ENCODE measurements around the gene GPSM3. TPM values are rescaled to one million over a fixed set of nuclear protein-coding genes. Genes with fewer than 3 reads are reported as not detected.

GPSM3 gene
- total RNA-seq, 4 donors from 2014 or later: 5.9 to 17.7 (median 8.8) TPM

DNA sequence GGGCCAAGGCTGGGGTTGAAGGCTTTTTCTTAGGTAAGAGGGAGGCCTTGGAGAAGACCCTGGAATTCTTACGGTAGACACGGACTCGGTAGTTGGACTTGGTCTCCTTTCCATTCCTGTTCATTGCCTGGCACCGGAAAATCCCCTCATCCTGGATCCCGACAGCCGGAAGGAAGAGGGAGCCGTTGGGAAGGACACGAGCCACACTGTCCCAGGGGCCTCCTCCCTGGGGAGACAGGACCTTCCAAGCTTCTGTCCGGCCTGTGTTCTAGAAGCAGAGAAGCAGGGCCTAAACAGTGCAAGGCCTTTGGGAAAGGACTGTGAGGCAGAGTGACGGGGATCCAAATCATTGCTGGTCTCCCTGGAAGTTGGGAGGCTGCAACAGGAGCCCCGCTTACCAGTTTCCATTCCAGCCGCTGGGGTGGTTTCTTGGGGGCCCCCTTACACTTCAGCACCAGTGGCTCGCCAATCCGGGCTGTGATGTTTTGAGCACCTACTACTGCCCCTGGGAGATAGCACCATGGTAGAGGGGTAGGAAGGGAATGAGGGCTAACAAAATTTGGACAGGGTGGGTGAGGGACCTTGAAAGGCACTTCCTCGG, 8.9 kb downstream of the GPSM3 start:
- Histone ChIP-seq H3K4me3 (no peak overlapping the region), H3K27me3 (no peaks in the 10 kb centered on the region), H3K4me1 (peaks cover 0 to 88% (median 30%) of the 10 kb centered on the region in 4 donors), H3K27ac (peak overlapping the region in 3 of 4 donors; percentile 40 to 100 (median 97)), H3K36me3 (peaks cover 0 to 68% (median 22%) of the 10 kb centered on the region in 3 donors), H3K9me3 (no peaks in the 10 kb centered on the region)
- 71 to 78% methylated on average over 15 of the region's 15 CpGs for WGBS, 2 donors
- no peak for TF ChIP-seq EP300 (IDR thresholded peaks at IDR 0.05)
- no peak for DNase-seq (ENCODE audit: low spot score in 2 of 2)

DNA sequence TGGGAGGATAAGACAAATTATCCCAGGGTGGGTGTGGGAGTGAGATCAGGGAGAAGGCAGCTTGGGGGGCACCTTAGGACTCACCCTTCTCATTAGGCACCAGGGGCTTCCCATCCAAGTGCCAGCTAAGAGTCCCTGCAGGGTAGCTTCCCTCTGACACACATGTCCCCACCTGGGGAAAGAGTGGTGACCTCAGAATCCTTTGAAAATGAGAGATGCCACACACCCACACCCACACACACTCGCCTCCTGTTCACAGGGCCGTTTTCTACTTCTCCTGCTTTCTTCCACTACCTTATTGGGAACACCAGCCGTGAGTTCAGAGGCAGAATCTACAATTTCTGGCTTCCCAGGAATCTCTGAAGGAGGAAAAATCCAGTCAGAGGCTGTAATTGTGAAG, 9.4 kb downstream of the GPSM3 start:
- Histone ChIP-seq H3K27ac (peak overlapping the region in 3 of 4 donors; percentile 40 to 100 (median 97)), H3K27me3 (no peaks in the 10 kb centered on the region), H3K9me3 (no peaks in the 10 kb centered on the region), H3K4me1 (peaks cover 0 to 82% (median 26%) of the 10 kb centered on the region in 4 donors), H3K36me3 (peaks cover 0 to 66% (median 22%) of the 10 kb centered on the region in 3 donors), H3K4me3 (no peak overlapping the region)
- DNase-seq (ENCODE audit: low spot score in 2 of 2): no peak
- 67 to 72% methylated on average over 3 of the region's 3 CpGs for WGBS, 2 donors
- no peak for TF ChIP-seq EP300 (IDR thresholded peaks at IDR 0.05)

DNA sequence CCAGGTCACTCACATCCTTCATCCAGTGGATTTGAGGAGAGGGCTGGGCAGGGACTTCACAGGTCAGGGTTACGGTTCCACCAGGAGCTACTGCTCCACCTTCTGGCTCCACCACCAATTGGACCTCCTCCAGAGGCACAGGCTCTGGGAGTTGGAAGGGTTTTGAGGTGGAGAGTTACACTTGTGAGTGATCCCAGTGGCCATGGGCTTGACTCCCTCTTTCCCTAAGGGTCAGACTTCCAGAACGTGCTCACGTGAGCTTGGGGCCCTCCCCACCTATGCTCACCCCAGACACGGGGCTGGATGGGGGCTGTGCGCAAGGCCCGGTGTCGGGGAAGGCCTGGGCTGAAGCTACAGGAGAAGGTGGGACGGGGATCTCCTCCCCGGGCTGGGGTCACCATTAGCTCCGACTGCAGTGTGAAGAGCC, 9.9 kb downstream of the GPSM3 start:
- Histone ChIP-seq H3K27me3 (no peaks in the 10 kb centered on the region), H3K27ac (peak overlapping the region in 3 of 4 donors; percentile 40 to 100 (median 97)), H3K9me3 (no peaks in the 10 kb centered on the region), H3K36me3 (peaks cover 0 to 62% (median 22%) of the 10 kb centered on the region in 3 donors), H3K4me3 (no peak overlapping the region), H3K4me1 (peaks cover 0 to 78% (median 22%) of the 10 kb centered on the region in 4 donors)
- TF ChIP-seq EP300 (IDR thresholded peaks at IDR 0.05) (no peak), POLR2A (IDR thresholded peaks at IDR 0.05) (no peak)
- TF ChIP-seq, protein P1, sequence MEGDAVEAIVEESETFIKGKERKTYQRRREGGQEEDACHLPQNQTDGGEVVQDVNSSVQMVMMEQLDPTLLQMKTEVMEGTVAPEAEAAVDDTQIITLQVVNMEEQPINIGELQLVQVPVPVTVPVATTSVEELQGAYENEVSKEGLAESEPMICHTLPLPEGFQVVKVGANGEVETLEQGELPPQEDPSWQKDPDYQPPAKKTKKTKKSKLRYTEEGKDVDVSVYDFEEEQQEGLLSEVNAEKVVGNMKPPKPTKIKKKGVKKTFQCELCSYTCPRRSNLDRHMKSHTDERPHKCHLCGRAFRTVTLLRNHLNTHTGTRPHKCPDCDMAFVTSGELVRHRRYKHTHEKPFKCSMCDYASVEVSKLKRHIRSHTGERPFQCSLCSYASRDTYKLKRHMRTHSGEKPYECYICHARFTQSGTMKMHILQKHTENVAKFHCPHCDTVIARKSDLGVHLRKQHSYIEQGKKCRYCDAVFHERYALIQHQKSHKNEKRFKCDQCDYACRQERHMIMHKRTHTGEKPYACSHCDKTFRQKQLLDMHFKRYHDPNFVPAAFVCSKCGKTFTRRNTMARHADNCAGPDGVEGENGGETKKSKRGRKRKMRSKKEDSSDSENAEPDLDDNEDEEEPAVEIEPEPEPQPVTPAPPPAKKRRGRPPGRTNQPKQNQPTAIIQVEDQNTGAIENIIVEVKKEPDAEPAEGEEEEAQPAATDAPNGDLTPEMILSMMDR (IDR thresholded peaks at IDR 0.05): no peak
- 65 to 74% methylated on average over 9 to 10 of the region's 10 CpGs for WGBS, 2 donors
- DNase-seq (ENCODE audit: low spot score in 2 of 2): no peak

DNA sequence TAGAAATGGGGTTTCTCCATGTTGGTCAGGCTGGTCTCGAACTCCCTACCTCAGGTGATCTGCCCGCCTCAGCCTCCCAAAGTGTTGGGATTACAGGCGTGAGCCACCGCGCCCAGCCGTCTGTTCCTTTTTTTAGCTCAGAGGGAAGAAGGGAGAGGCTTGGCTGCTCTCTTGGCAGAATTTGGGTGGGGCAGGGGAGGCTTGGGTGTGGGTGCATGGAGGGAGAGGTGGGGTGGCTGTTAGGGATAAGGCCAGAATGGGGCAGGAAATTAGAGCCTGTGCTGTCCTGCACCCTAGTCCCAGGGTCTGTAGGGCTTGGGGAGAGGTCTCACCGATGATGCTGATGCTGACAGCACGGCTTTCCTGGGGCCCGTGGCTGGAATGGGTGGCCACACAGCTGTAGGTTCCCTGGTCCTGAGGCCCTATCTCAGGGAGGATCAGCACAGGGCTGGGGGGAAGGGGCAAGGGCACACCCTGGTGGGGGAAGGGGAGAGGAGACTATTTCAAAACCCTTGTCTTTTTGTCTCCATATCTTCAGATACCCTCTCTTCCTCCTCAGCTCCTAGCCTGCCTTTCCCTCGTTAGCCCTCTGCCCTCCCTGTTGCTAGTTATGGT, 10.4 kb downstream of the GPSM3 start:
- H3K4me3 ChIP-seq: no peak overlapping the region
- no peak for TF ChIP-seq POLR2A (IDR thresholded peaks at IDR 0.05)
- TF ChIP-seq, protein P1 (IDR thresholded peaks at IDR 0.05): no peak
- TF ChIP-seq EP300 (IDR thresholded peaks at IDR 0.05): no peak
- H3K27me3 ChIP-seq: no peaks in the 10 kb centered on the region
- 72 to 85% methylated on average over 10 of the region's 10 CpGs for WGBS, 2 donors
- H3K36me3 ChIP-seq: peaks cover 0 to 56% (median 19%) of the 10 kb centered on the region in 3 donors
- no peaks in the 10 kb centered on the region for H3K9me3 ChIP-seq
- H3K27ac ChIP-seq: peak overlapping the region in 2 of 4 donors; percentile 97 to 100
- no peak for DNase-seq (ENCODE audit: low spot score in 2 of 2)
- H3K4me1 ChIP-seq: peaks cover 0 to 75% (median 17%) of the 10 kb centered on the region in 4 donors

DNA sequence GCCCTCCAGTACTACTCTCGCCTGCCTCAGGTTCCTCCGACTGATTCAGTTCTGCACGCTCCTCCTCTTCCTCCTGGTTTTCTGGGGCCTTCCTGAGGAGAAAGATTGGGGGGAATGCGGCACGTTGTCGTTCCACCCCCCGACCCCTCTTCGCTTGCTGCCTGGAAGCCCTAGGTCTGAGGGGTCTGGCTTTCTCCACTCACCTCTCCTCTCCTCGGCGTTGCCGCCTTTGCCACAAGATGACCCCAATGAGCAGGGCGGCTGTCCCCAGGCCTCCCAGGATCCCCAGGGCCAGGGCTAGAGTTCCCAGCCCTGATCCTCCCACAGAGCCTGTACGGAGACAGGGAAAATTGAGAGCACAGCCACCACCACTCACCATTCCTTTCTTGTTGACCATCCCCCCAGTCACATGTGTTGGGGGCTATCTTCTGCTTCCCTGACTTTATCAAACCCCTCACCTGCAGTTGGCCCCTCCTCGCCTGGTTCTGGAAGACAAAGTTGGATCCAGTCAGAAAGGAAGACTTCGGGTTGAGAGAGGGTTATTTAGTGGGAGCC, 11.2 kb downstream of the GPSM3 start:
- DNase-seq (ENCODE audit: low spot score in 2 of 2): no peak
- Histone ChIP-seq H3K27ac (peak overlapping the region in 2 of 4 donors; percentile 97 to 100), H3K27me3 (no peaks in the 10 kb centered on the region), H3K9me3 (no peaks in the 10 kb centered on the region), H3K4me1 (peaks cover 0 to 75% (median 19%) of the 10 kb centered on the region in 4 donors), H3K4me3 (no peak overlapping the region), H3K36me3 (peaks cover 0 to 48% (median 16%) of the 10 kb centered on the region in 3 donors)
- TF ChIP-seq, protein P1 (IDR thresholded peaks at IDR 0.05): no peak
- TF ChIP-seq EP300 (IDR thresholded peaks at IDR 0.05) (no peak), POLR2A (IDR thresholded peaks at IDR 0.05) (no peak)
- 80% methylated on average over 15 of the region's 15 CpGs for WGBS, 2 donors

Data from tibial nerve (tissue), 4 donors.